T-helper 17 cell (primary cell): ENCODE results near the gene UGT1A3. TPM values are rescaled to one million over a fixed set of nuclear protein-coding genes. Genes with fewer than 3 reads are reported as not detected.
"Not testable (repeated sequence)": the region's sequence is repeated elsewhere in the genome, so short reads cannot be mapped to it uniquely, and the experiment has no call there.

Source experiments
- ATAC-seq: fragments of 150-1000 bp; cut with Tn5 transposase; 2 replicates; pipeline ENCODE4 v1.10.0; 2021; ENCODE audit warnings: mild to moderate bottlenecking, moderate library complexity
- DNase-seq, 3 donors: peaks; one replicate each; pipeline versions ENCODE4 v3.0.0 to v3.0.0-alpha.2; 2020 to 2021
- H3K9me3 ChIP-seq: one replicate; pipeline ENCODE4 v1.7.0; 2013; ENCODE audit warnings: low read length, mild to moderate bottlenecking; ENCODE audit not compliant: control insufficient read depth, poor library complexity, severe bottlenecking
- H3K27ac Mint-ChIP-seq: one replicate; pipeline ENCODE4 v1.8.0; 2022; ENCODE audit warnings: mild to moderate bottlenecking, moderate library complexity, mixed read lengths
- H3K27me3 Mint-ChIP-seq: one replicate; pipeline ENCODE4 v1.8.0; 2022; ENCODE audit warnings: mixed read lengths
- H3K36me3 Mint-ChIP-seq: one replicate; pipeline ENCODE4 v1.8.0; 2022; ENCODE audit warnings: low read depth, mixed read lengths
- H3K4me1 Mint-ChIP-seq: one replicate; pipeline ENCODE4 v1.8.0; 2022; ENCODE audit warnings: mild to moderate bottlenecking, mixed read lengths
- H3K4me3 Mint-ChIP-seq: one replicate; pipeline ENCODE4 v1.8.0; 2022; ENCODE audit warnings: mild to moderate bottlenecking, moderate library complexity, mixed read lengths
- total RNA-seq, 4 donors: library from RNA in 2 of 4; stranded (reverse) in 2 of 4; gene quantifications; one replicate each; pipeline ENCODE4 v1.2.3 and lab custom pipeline; 2022 to 2026

The UGT1A3 gene
- total RNA-seq, 2 donors from 2014 or later: not detected

DNA sequence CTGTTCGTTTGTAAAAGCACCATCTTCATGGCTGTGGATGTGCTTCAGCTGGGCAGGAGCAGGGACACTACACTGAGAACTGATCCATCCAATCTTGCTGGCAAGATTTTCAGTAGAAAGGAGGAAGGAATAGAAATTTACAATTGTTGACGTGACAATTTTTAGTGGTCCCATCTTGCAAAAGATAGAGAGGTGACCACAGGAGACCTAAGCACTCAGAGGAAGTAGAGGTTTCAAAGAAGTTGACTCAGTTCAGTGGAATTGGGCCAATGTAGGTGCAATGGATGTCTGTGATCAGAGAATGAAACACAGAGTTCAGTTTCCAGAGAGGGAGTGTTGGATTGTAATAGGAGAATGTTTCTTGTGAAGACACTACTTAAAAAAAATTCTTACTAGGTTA lies 14.7 kb upstream of the UGT1A3 start:
- ATAC-seq (no peak), DNase-seq (no peak)
- Mint-ChIP-seq H3K4me1 (peaks cover 10% of the 10 kb centered on the region), H3K36me3 (peaks cover 3% of the 10 kb centered on the region), H3K4me3 (no peak overlapping the region), H3K27ac (no peak overlapping the region), H3K27me3 (peaks cover 82% of the 10 kb centered on the region)
- no peaks in the 10 kb centered on the region for H3K9me3 ChIP-seq

DNA sequence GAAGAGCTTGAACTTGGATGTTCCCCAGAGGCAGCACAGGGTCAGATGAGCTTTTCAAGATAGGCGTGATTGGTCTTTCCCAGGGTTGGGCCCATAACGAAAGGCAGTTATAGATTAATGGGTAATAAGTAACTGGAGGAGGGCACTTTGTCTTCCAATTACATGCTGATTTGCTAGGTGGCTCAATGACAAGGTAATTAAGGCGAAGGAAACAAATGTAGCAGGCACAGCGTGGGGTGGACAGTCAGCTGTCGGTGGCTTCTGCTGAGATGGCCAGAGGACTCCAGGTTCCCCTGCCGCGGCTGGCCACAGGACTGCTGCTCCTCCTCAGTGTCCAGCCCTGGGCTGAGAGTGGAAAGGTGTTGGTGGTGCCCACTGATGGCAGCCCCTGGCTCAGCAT lies 10.3 kb upstream of the UGT1A3 start, which contains the start of gene UGT1A4:
TSS of gene UGT1A4 (plus strand) at position 185 of the 400 bp plus-strand sequence. CDS start at position 270, 85 bp downstream.
- Mint-ChIP-seq H3K4me1 (peaks cover 4% of the 10 kb centered on the region), H3K27ac (no peak within 1 kb of the TSS), H3K27me3 (peaks cover 75% of the 10 kb centered on the region), H3K36me3 (no peaks in the 10 kb centered on the region), H3K4me3 (no peak within 1 kb of the TSS)
- DNase-seq: no peak
- no peaks in the 10 kb centered on the region for H3K9me3 ChIP-seq
- ATAC-seq: no peak

DNA sequence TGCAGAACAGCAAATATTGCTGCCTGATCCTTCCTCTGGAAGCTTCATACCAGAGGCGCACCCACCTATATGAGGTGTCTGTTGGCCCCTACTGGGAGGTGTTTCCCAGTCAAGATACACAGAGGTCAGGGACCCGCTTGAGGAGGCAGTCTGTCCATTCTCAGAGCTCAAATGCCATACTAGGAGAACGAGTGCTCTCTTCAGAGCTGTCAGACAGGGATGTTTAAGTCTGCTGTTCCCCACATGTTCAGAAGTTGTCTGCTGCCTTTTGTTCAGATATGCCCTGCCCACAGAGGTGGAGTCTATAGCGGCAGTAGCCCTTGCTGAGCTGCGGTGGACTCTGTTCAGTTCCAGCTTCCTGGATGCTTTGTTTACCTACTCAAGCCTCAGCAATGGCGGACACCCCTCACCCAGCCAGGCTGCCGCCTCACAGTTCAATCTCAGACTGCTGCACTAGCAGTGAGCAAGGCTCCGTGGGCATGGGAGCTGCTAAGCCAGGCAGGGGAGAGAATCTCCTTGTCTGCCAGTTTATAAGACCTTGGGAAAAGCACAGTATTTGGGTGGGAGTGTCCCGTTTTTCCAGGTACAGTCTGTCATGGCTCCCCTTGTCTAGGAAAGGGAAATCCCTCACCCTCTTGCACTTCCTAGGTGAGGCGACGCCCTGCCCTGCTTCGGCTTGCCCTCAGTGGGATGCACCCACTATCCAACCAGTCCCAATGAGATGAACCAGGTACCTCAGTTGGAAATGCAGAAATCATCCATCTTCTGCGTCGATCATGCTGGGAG lies 8.2 kb downstream of the UGT1A3 start:
- H3K27me3 Mint-ChIP-seq: peaks cover 57% of the 10 kb centered on the region
- not testable (repeated sequence) for DNase-seq, H3K36me3 Mint-ChIP-seq, ATAC-seq, H3K9me3 ChIP-seq, H3K27ac Mint-ChIP-seq, H3K4me3 Mint-ChIP-seq, H3K4me1 Mint-ChIP-seq

DNA sequence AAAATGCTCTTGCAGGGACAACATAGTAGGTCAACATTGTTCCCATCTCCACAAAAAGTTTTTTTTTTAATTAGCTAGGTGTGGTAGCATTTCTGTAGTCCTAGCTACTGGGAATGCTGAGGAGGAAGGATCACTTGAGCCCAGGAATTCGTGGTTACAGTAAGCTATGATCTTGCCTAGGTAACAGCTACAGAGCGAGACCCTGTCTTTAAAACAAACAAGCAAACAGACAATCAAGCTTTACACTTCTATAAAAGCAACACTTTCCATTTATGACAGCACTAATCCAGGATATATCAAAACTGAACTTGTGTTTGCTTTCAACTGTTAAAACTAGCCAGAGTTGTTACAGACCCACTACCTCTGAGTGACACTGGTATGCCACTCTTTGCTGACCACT lies 12.0 kb downstream of the UGT1A3 start:
- H3K9me3 ChIP-seq: no peaks in the 10 kb centered on the region
- H3K4me1 Mint-ChIP-seq: no peaks in the 10 kb centered on the region

DNA sequence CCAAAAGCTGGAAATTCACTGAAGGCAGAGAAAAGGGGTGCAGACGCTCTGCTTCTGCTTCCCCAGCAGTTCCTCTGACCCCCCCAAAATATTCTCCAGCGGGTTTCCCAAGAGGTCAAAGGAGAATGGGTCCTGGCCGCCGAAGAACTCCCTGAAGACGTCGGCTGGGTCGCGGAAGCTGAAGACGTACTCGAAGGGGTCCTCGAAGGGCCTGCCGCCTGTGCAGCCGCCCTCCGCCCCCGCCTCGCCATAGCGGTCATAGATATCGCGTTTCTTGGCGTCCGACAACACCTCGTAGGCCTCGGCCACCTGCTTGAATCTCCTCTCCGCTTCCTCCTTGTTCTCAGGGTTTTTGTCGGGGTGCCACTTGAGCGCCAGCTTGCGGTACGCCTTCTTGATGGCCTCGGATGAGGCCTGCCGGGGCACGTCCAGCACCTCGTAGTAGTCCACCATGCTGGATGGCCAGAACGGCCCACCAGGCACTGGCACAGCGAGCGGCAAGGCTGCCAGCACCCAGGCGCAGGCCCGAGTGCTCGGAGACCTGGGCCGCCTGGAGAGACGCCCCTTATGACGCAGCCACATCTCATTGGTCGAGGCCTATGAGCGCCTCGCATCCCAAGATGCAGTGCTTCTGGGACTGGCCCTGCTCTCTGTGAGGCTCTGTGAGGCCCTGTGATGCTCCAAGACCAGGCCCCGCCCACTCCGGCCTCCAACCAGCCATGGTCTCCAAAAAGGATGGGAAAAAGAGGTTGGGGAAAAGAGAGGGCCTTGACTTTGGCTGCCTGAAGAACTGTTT lies 14.8 kb downstream of the UGT1A3 start:
- no peak for DNase-seq
- Mint-ChIP-seq H3K4me3 (no peak overlapping the region), H3K27me3 (peaks cover 66% of the 10 kb centered on the region), H3K27ac (no peak overlapping the region), H3K4me1 (no peaks in the 10 kb centered on the region), H3K36me3 (peaks cover 3% of the 10 kb centered on the region)
- no peaks in the 10 kb centered on the region for H3K9me3 ChIP-seq
- ATAC-seq: no peak

More for the DNA sequence above, 12.0 kb downstream of the UGT1A3 start:
- DNase-seq: no peak
- peaks cover 60% of the 10 kb centered on the region for H3K27me3 Mint-ChIP-seq
- no peak overlapping the region for H3K27ac Mint-ChIP-seq
- peaks cover 3% of the 10 kb centered on the region for H3K36me3 Mint-ChIP-seq
- no peak overlapping the region for H3K4me3 Mint-ChIP-seq
- ATAC-seq: no peak

DNA sequence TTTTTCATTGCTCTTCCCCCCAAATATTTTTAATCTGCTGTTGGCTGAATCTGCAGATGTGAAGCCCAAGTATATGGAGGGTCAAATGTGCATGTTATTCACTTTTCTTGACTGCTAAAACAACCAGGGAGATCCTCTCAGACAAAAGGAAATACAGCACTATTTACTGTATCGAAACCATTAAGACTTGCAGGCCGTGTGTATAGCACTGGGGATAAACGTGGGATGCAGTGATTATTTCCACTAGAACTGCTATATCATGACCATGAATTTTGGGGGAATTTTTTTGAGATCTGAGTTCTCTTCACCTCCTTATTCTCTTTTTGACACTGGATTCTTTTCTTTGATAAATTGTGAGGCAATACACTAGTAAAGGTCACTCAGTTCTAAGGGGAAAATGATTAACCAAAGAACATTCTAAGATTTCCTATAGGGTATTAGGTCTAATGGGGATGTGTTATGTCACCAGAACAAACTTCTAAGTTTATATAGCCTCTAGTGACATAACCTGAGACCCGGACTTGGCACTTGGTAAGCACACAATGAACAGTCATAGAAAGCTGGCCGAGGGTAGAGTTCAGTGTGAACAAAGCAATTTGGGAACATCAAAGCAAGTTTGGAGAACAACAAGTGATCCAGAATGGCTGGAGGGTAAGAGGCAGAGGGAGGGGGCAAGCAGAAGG lies 16.4 kb downstream of the UGT1A3 start:
- Mint-ChIP-seq H3K4me3 (no peak overlapping the region), H3K36me3 (peaks cover under 1% of the 10 kb centered on the region), H3K4me1 (no peaks in the 10 kb centered on the region), H3K27ac (no peak overlapping the region), H3K27me3 (peaks cover 52% of the 10 kb centered on the region)
- DNase-seq: no peak
- no peaks in the 10 kb centered on the region for H3K9me3 ChIP-seq
- ATAC-seq: no peak

DNA sequence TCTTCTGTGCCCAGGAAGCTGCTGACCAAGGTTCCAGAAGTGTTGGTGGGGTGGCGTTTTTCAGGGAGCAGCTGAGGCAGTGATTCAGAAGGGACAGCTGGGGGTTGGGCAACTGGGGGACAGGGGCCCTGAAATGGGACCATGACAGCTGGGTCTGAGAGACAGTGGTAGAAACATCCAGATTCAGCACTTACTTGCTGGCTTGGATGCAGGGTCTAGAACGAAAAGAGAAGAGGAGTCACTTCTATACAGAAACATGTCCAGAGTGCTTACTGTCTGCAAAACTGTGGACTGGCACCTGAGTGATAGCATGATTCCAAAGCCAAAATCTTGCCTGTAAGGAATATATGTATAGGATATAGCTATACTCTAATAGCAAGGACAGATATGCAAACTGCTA lies 17.0 kb downstream of the UGT1A3 start:
- not testable (repeated sequence) for DNase-seq

DNA sequence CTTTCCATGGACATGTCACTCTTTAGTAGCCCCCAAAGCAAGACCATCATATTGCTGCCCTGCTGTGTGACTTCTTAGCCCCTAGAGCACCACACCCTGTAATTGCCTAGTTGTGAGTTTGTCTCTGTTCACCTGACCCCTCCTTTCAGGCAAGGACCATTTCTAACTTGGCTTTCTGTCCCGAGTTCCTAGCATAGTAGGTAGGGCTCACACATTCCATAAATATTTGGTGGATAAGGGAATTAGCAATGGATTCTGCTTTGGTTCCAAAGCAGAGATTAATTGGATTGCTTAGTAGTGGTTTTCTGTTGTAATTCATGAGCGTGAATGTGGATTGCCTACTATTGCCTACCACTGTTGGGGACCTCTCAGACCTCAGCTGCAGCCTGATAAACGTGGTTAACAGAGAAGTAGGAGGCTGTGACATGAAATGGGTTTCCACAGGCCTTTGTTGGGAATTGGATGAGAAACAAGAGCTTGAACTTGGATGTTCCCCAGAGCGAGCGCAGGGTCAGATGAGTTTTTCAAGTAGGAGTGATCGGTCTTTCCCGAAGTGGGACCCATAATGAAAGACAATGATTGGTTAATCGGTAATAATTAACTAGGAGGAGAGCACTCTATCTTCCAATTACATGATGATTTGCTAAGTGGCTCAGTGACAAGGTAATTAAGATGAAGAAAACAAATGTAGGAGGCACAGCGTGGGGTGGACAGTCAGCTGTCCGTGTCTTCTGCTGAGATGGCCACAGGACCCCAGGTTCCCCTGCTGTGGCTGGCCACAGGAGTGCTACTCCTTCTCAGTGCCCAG lies 17.8 kb downstream of the UGT1A3 start:
- Mint-ChIP-seq H3K4me1 (no peaks in the 10 kb centered on the region), H3K36me3 (no peaks in the 10 kb centered on the region)
- no peak for ATAC-seq

More for the DNA sequence above, 17.0 kb downstream of the UGT1A3 start:
- H3K27me3 Mint-ChIP-seq: peaks cover 48% of the 10 kb centered on the region
- not testable (repeated sequence) for H3K9me3 ChIP-seq, ATAC-seq, H3K27ac Mint-ChIP-seq, H3K4me3 Mint-ChIP-seq, H3K36me3 Mint-ChIP-seq, H3K4me1 Mint-ChIP-seq

DNA sequence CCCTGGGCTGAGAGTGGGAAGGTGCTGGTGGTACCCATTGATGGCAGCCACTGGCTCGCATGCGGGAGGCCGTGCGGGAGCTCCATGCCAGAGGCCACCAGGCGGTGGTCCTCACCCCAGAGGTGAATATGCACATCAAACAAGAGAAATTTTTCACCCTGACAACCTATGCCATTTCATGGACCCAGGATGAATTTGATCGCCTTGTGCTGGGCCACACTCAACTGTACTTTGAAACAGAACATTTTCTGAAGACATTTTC lies 18.4 kb downstream of the UGT1A3 start:
- H3K9me3 ChIP-seq: no peaks in the 10 kb centered on the region
- Mint-ChIP-seq H3K36me3 (no peaks in the 10 kb centered on the region), H3K27me3 (peaks cover 37% of the 10 kb centered on the region), H3K4me3 (no peak overlapping the region), H3K4me1 (no peaks in the 10 kb centered on the region), H3K27ac (no peak overlapping the region)
- no peak for DNase-seq
- ATAC-seq: no peak

More for the DNA sequence above, 17.8 kb downstream of the UGT1A3 start:
- no peak overlapping the region for H3K4me3 Mint-ChIP-seq
- H3K9me3 ChIP-seq: no peaks in the 10 kb centered on the region
- DNase-seq: no peak
- no peak overlapping the region for H3K27ac Mint-ChIP-seq
- H3K27me3 Mint-ChIP-seq: peaks cover 40% of the 10 kb centered on the region

DNA sequence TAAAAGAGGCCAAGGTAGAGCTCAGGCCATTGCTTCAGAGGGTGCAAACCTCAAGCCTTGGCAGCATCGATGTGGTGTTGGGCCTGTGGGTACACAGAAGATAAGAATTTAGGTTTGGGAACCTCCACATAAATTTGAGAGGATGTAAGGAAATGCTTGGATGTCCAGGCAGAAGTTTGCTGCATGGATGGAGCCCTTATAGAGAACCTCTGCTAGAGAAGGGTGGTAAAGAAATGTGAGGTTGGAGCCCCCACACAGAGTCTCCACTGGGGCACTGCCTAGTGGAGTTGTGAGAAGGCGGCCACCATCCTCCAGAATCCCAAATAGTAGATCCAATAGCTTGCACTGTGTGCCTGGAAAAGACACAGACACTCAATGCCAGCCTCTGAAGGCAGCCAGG lies 21.8 kb downstream of the UGT1A3 start:
- not testable (repeated sequence) for H3K4me1 Mint-ChIP-seq, DNase-seq, H3K9me3 ChIP-seq, H3K36me3 Mint-ChIP-seq, H3K27ac Mint-ChIP-seq, ATAC-seq, H3K4me3 Mint-ChIP-seq
- peaks cover 34% of the 10 kb centered on the region for H3K27me3 Mint-ChIP-seq

DNA sequence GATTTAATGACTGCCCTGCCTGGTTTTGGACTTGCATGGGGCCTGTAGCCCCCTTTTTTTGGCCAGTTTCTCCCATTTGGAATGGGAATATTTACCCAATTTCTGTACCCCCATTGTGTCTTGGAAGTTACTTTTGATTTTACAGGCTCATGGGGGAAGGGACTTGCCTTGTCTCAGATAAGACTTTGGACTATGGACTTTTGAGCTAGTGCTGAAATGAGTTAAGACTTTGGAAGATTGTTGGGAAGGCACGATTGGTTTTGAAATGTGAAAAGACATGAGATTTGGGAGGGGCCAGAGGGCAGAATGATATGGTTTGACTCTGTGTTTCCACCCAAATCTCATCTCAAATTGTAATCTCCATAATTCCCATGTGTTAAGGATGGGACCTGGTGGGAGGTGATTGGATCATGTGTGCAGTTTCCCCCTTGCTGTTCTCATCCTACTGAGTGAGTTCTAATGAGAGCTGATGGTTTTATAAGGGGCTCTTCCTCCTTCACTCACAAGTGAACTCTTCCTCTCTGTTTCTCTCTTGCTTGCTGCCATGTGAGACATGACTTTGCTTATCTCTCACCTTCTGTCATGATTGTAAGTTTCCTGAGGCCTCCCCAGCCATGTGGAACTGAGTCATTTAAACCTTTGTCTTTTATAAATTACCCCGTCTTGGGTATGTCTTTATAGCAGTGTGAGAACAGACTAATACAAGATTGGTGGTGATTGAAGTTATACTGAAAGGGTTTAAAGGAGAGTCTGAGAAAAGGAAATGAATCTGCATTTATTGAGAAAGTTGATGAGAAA lies 22.6 kb downstream of the UGT1A3 start:
- DNase-seq, ATAC-seq, H3K4me3 Mint-ChIP-seq, H3K9me3 ChIP-seq, H3K27ac Mint-ChIP-seq, H3K36me3 Mint-ChIP-seq, H3K4me1 Mint-ChIP-seq: not testable (repeated sequence)
- peaks cover 31% of the 10 kb centered on the region for H3K27me3 Mint-ChIP-seq

DNA sequence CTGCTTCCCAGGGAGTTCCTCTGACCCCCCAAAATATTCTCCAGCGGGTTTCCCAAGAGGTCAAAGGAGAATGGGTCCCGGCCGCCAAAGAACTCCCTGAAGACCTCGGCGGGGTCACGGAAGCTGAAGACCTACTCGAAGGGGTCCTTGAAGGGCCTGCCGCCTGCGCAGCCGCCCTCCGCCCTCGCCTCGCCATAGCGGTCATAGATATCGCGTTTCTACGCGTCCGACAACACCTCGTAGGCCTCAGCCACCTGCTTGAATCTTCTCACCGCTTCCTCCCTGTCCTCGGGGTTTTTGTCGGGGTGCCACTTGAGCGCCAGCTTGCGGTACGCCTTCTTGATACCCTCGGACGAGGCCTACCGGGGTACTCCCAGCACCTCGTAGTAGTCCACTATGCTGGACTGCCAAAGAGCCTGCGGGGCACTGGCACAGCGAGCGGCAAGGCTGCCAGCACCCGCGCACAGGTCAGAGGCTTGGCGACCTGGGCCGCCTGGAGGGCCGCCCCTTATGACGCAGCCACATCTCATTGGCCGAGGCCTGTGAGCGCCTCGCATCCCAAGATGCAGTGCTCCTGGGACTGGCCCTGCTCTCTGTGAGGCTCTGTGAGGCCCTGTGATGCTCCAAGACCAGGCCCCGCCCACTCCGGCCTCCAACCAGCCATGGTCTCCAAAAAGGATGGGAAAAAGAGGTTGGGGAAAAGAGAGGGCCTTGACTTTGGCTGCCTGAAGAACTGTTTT lies 26.2 kb downstream of the UGT1A3 start:
- no peaks in the 10 kb centered on the region for H3K9me3 ChIP-seq
- Mint-ChIP-seq H3K27ac (no peak overlapping the region), H3K4me3 (no peak overlapping the region), H3K27me3 (peaks cover 12% of the 10 kb centered on the region), H3K4me1 (no peaks in the 10 kb centered on the region), H3K36me3 (no peaks in the 10 kb centered on the region)
- DNase-seq (no peak), ATAC-seq (no peak)
